HepG2 (cell line): Measurements from ENCODE around the gene MRPS5. TPM values are rescaled to one million over a fixed set of nuclear protein-coding genes. Genes with fewer than 3 reads are reported as not detected.

Experiments
- ARID2 ChIP-seq: sonication (generic); formaldehyde crosslinking; IDR thresholded peaks from 2 replicates; pipeline ENCODE4 v1.8.1; 2022; ENCODE audit warnings: mild to moderate bottlenecking, missing genetic modification reagents, borderline replicate concordance
- CHD4 ChIP-seq: fragments of 200-600 bp; sonication (generic); IDR thresholded peaks from 2 replicates; pipeline ENCODE4 v1.7.0; 2017; ENCODE audit warnings: mild to moderate bottlenecking, low read length, borderline replicate concordance
- HDAC2 ChIP-seq: sonication (generic); formaldehyde crosslinking; IDR thresholded peaks from 2 replicates; pipeline ENCODE4 v1.4.0; 2020; ENCODE audit warnings: missing genetic modification reagents
- KDM3A ChIP-seq: IDR thresholded peaks from 2 replicates; pipeline ENCODE4 v1.6.1; 2018; ENCODE audit warnings: low read depth, missing compliant biosample characterization
- MAFF ChIP-seq: IDR thresholded peaks from 2 replicates; pipeline ENCODE4 v1.6.1; 2011; ENCODE audit warnings: low read depth, low read length, improper control_type of control experiment
- PHB2 ChIP-seq: fragments of 450-650 bp; IDR thresholded peaks from 2 replicates; pipeline ENCODE4 v1.6.1; 2018; ENCODE audit not compliant: partially characterized antibody
- RXRA ChIP-seq: sonication (generic); formaldehyde crosslinking; IDR thresholded peaks from 2 replicates; pipeline ENCODE4 v1.5.1; 2020; ENCODE audit warnings: missing genetic modification reagents
- ZNF589 ChIP-seq: sonication (generic); formaldehyde crosslinking; conservative IDR thresholded peaks from 2 replicates; pipeline ENCODE4 v1.8.0; 2022; ENCODE audit warnings: mild to moderate bottlenecking, moderate library complexity, missing genetic modification reagents
- ZNF75D ChIP-seq: sonication (generic); formaldehyde crosslinking; IDR thresholded peaks from 2 replicates; pipeline ENCODE4 v1.8.1; 2023; ENCODE audit warnings: missing genetic modification reagents, mild to moderate bottlenecking, borderline replicate concordance
- polyA plus RNA-seq, 8 experiments: library from polyadenylated mRNA; depleted of rRNA in 3 of 8; stranded (reverse) in 7 of 8; unstranded in 1 of 8; fragments of >200 nt; fragmentation: Illumina TruSeq in 4 of 8; extraction: Trizol in 4 of 8; gene quantifications; 2 replicates each; pipeline versions ENCODE4 v1.2.1 to v1.2.3, GENCODE V29; 2011 to 2016; ENCODE audit warnings: low read depth in 4 of 8, missing spikeins in 1 of 8, mixed read lengths in 1 of 8; ENCODE audit not compliant: insufficient read depth in 1 of 8
- total RNA-seq, 5 experiments: library from RNA; depleted of rRNA; stranded (reverse); fragments of >200 nt; fragmentation: Illumina TruSeq; extraction: Trizol; gene quantifications; 2 replicates each; pipeline ENCODE4 v1.2.3, GENCODE V29; 2016; ENCODE audit warnings: low read depth in 1 of 5
- TF ChIP-seq, protein P1 (sequence below): sonication (generic); formaldehyde crosslinking; IDR thresholded peaks from 2 replicates; pipeline ENCODE4 v1.4.0; 2020; ENCODE audit warnings: missing genetic modification reagents, borderline replicate concordance
- TF ChIP-seq, protein P2 (sequence below): sonication (generic); formaldehyde crosslinking; IDR thresholded peaks from 2 replicates; pipeline ENCODE4 v1.9.0; 2021; ENCODE audit warnings: missing genetic modification reagents, borderline replicate concordance
- TF ChIP-seq, protein P3 (sequence below), 2 experiments: IDR thresholded peaks; 2 replicates each; pipeline ENCODE4 v1.6.1; 2011 to 2012; ENCODE audit warnings: low read length in 2 of 2, borderline replicate concordance in 1 of 2, low read depth in 1 of 2, mild to moderate bottlenecking in 1 of 2, moderate library complexity in 1 of 2
- TF ChIP-seq, protein P4 (sequence below): sonication (generic); formaldehyde crosslinking; IDR thresholded peaks from 2 replicates; pipeline ENCODE4 v1.4.0; 2020; ENCODE audit warnings: mild to moderate bottlenecking, missing genetic modification reagents, borderline replicate concordance

Gene MRPS5
- total and polyA plus RNA-seq, 2 of the 13 experiments (the other 11 are each of a cell fraction or from before 2014, with no cell fraction given): 98.8 to 134 TPM

DNA sequence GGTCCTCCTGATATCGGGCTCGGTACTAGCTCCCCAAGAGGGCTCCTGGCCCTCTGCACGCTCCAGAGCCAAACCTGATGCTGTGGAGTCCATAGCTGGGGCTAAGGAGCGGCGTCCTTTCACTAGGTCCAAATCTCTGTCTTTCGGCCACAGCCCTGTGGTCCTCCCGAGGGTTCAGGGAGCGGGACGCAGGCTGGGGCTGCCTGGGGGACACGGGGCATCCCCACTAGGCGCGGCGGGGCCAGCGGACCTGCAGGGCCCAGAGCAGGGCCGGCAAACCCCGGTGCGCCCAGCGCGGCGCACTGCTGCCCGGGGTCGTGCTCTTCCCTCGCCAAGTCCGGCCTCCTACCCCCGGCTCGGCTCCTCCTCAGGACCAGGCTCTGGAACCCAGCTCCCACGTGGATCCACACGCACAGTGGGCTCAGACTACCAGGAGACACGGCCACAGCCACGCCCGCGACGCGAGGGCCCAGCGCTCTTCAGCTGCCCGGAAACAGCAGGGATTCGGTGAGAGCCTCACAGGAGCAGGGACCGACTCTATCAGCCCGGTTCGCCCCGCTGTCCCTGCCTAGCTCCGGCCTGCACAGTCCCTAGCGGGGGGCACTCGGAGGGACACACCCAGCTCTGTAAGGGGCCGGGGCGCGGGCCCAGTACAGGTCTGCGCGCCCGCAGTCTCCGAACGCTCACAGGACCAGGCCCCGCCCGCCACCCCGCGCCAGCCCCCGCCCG lies 37.4 kb upstream of the MRPS5 start (continued):
- TF ChIP-seq ARID2 (CRISPR knock-in tag) (0 out of 2 replicates have a peak, but pooled peaks have one; percentile 65), ZNF75D (CRISPR knock-in tag) (no peak), ZNF589 (0 out of 2 replicates have a peak, but pooled peaks have one; percentile 50), KDM3A (no peak), MAFF (no peak), RXRA (no peak), HDAC2 (CRISPR knock-in tag) (no peak), PHB2 (no peak), CHD4 (no peak)
- TF ChIP-seq, protein P1, sequence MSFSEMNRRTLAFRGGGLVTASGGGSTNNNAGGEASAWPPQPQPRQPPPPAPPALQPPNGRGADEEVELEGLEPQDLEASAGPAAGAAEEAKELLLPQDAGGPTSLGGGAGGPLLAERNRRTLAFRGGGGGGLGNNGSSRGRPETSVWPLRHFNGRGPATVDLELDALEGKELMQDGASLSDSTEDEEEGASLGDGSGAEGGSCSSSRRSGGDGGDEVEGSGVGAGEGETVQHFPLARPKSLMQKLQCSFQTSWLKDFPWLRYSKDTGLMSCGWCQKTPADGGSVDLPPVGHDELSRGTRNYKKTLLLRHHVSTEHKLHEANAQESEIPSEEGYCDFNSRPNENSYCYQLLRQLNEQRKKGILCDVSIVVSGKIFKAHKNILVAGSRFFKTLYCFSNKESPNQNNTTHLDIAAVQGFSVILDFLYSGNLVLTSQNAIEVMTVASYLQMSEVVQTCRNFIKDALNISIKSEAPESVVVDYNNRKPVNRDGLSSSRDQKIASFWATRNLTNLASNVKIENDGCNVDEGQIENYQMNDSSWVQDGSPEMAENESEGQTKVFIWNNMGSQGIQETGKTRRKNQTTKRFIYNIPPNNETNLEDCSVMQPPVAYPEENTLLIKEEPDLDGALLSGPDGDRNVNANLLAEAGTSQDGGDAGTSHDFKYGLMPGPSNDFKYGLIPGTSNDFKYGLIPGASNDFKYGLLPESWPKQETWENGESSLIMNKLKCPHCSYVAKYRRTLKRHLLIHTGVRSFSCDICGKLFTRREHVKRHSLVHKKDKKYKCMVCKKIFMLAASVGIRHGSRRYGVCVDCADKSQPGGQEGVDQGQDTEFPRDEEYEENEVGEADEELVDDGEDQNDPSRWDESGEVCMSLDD: no peak
- TF ChIP-seq, protein P2, sequence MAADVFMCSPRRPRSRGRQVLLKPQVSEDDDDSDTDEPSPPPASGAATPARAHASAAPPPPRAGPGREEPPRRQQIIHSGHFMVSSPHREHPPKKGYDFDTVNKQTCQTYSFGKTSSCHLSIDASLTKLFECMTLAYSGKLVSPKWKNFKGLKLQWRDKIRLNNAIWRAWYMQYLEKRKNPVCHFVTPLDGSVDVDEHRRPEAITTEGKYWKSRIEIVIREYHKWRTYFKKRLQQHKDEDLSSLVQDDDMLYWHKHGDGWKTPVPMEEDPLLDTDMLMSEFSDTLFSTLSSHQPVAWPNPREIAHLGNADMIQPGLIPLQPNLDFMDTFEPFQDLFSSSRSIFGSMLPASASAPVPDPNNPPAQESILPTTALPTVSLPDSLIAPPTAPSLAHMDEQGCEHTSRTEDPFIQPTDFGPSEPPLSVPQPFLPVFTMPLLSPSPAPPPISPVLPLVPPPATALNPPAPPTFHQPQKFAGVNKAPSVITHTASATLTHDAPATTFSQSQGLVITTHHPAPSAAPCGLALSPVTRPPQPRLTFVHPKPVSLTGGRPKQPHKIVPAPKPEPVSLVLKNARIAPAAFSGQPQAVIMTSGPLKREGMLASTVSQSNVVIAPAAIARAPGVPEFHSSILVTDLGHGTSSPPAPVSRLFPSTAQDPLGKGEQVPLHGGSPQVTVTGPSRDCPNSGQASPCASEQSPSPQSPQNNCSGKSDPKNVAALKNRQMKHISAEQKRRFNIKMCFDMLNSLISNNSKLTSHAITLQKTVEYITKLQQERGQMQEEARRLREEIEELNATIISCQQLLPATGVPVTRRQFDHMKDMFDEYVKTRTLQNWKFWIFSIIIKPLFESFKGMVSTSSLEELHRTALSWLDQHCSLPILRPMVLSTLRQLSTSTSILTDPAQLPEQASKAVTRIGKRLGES (CRISPR knock-in tag): no peak
- TF ChIP-seq, protein P3, sequence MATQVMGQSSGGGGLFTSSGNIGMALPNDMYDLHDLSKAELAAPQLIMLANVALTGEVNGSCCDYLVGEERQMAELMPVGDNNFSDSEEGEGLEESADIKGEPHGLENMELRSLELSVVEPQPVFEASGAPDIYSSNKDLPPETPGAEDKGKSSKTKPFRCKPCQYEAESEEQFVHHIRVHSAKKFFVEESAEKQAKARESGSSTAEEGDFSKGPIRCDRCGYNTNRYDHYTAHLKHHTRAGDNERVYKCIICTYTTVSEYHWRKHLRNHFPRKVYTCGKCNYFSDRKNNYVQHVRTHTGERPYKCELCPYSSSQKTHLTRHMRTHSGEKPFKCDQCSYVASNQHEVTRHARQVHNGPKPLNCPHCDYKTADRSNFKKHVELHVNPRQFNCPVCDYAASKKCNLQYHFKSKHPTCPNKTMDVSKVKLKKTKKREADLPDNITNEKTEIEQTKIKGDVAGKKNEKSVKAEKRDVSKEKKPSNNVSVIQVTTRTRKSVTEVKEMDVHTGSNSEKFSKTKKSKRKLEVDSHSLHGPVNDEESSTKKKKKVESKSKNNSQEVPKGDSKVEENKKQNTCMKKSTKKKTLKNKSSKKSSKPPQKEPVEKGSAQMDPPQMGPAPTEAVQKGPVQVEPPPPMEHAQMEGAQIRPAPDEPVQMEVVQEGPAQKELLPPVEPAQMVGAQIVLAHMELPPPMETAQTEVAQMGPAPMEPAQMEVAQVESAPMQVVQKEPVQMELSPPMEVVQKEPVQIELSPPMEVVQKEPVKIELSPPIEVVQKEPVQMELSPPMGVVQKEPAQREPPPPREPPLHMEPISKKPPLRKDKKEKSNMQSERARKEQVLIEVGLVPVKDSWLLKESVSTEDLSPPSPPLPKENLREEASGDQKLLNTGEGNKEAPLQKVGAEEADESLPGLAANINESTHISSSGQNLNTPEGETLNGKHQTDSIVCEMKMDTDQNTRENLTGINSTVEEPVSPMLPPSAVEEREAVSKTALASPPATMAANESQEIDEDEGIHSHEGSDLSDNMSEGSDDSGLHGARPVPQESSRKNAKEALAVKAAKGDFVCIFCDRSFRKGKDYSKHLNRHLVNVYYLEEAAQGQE (IDR thresholded peaks at IDR 0.05; ENCODE audit: borderline replicate concordance in 1 of 2, low read depth in 1 of 2, low read length in 2 of 2): no peak
- TF ChIP-seq, protein P4, sequence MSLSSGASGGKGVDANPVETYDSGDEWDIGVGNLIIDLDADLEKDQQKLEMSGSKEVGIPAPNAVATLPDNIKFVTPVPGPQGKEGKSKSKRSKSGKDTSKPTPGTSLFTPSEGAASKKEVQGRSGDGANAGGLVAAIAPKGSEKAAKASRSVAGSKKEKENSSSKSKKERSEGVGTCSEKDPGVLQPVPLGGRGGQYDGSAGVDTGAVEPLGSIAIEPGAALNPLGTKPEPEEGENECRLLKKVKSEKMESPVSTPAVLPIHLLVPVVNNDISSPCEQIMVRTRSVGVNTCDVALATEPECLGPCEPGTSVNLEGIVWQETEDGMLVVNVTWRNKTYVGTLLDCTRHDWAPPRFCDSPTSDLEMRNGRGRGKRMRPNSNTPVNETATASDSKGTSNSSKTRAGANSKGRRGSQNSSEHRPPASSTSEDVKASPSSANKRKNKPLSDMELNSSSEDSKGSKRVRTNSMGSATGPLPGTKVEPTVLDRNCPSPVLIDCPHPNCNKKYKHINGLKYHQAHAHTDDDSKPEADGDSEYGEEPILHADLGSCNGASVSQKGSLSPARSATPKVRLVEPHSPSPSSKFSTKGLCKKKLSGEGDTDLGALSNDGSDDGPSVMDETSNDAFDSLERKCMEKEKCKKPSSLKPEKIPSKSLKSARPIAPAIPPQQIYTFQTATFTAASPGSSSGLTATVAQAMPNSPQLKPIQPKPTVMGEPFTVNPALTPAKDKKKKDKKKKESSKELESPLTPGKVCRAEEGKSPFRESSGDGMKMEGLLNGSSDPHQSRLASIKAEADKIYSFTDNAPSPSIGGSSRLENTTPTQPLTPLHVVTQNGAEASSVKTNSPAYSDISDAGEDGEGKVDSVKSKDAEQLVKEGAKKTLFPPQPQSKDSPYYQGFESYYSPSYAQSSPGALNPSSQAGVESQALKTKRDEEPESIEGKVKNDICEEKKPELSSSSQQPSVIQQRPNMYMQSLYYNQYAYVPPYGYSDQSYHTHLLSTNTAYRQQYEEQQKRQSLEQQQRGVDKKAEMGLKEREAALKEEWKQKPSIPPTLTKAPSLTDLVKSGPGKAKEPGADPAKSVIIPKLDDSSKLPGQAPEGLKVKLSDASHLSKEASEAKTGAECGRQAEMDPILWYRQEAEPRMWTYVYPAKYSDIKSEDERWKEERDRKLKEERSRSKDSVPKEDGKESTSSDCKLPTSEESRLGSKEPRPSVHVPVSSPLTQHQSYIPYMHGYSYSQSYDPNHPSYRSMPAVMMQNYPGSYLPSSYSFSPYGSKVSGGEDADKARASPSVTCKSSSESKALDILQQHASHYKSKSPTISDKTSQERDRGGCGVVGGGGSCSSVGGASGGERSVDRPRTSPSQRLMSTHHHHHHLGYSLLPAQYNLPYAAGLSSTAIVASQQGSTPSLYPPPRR (CRISPR knock-in tag): no peak
